Stimulated activated CD8-positive, alpha-beta memory T cell treated with anti-CD3 and anti-CD28 coated beads, Interleukin-2, amount 100 ng/mL, for 48 hours (primary cell): ENCODE data around the gene AHNAK.
"Not testable (repeated sequence)": the region's sequence is repeated elsewhere in the genome, so short reads cannot be mapped to it uniquely, and the experiment has no call there.

Experiments used
- DNase-seq, 2 donors: peaks; one replicate each; pipeline ENCODE4 v3.0.0-alpha.2; 2020; ENCODE audit warnings: low read depth in 2 of 2

Gene AHNAK

DNA sequence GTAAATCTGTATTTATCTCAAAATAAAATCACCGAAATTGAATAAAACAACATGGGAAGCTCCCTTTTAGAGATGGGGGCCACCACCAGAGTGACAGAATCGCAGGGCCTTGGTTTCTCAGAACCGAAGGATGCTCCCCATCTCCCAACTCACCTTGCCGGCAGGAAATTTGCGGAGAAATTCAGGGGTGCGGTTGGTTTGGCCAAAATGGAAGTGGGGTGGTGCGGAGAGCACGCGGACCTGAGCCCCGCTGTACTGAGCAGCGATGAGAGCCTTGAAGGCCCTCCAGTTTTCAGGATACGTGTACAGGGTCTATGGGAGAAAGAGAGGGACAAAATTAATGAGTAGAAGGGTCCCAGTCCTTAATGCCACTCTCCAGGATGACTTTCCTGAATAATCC lies 25.8 kb upstream of the AHNAK start:
- no peak for DNase-seq

DNA sequence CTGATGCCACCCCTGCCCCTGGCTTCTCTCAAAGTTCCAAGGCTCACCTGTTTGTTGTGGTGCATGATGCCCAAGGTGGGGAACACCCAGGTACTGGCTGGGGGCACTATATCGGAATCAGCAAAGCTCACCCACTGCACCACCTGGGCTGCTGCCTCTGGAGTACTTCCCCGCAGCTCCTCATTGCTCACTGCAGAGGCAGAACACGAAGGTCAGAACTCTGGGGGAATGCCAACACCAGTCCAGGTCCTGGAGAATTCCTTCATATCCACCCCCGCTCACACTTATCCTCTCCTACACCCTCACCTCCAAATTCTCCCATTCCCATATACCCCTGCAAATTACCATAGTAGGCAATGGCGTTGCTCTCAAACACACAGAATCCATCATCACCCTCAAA lies 24.9 kb upstream of the AHNAK start:
- DNase-seq: not testable (repeated sequence)

DNA sequence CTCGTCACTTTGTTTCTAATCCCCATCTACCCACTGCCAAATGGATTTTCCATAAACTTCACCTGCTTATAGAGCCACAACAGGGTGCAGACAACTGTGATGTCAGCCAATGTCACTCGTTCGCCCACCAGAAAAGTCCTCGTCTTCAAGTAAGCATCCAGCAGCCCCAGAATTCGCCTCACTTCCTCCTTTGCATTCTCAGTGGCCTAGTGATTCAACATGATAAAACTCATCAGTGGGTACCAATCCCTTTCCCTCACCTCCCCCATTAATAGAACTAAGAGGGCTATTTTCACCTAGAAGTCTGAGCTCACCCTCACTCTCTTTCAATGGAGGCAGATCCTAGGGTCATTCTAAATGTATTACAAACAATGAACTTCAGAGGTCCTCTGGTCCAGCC lies 24.3 kb upstream of the AHNAK start:
- not testable (repeated sequence) for DNase-seq

DNA sequence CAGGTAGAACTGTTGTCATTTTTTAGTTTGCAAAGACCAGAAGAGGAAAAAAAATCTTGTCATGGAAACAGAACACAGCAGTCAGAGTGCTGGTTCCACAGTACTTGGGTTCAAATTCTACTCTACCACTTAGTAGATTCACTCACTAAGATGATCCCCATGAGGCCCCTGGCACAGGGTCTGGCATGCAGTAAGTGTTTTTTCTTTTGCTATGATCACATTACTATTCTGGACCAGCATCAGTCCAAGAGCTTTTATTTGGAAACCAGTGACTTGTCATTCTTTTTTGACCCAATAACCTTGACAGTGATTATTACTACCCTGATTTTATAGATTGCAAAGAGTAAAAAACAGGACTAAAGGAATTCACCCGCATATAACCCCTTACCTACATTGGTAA lies 23.0 kb upstream of the AHNAK start:
- no peak for DNase-seq

DNA sequence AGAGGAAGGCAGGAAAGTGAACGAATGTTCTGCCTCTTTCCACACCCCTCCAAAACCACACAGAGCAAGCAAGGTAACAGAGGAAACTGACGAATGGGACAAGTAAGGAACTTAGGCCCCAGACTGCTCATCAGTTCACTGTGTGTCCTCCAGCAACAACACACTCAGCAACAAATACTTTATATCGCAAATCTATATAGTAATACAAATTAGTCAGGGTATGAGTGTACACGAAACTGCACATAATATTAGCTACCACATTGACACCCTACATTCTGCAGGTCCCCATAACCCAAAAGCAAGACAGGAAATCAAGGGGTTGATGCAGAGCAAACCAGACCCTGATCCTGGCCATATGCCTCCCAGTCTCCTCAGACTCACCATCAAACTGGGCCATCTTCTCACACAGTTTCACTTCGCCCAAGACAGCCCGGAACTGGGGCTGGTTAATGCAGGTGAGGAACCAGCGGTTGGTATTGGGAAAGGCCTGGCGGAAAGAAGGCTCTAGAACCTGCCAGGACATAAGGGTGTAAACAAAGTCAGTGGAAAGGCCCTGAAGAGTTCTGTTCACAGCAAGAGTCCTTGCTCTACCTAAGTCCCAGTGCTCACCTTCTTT lies 20.5 kb upstream of the AHNAK start:
- no peak for DNase-seq

DNA sequence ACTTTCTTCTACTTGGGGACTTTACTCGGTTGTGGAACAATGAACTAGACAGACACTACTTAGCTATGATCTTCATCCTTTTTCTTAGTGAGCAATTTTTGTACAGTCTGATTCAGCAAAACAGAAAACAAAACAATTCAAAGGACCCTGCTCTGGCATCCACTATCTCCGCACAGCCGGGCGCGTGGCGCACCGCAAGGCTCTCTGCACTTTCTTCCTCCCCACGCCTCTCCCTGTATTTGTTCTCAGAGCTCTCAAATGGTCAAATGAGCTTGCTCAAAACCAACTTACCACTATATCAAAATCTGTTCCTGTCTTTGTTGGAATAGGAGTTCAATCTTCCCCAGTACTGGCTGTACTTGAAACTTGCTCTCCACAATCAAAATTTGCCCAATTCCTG lies 19.6 kb upstream of the AHNAK start:
- no peak for DNase-seq

DNA sequence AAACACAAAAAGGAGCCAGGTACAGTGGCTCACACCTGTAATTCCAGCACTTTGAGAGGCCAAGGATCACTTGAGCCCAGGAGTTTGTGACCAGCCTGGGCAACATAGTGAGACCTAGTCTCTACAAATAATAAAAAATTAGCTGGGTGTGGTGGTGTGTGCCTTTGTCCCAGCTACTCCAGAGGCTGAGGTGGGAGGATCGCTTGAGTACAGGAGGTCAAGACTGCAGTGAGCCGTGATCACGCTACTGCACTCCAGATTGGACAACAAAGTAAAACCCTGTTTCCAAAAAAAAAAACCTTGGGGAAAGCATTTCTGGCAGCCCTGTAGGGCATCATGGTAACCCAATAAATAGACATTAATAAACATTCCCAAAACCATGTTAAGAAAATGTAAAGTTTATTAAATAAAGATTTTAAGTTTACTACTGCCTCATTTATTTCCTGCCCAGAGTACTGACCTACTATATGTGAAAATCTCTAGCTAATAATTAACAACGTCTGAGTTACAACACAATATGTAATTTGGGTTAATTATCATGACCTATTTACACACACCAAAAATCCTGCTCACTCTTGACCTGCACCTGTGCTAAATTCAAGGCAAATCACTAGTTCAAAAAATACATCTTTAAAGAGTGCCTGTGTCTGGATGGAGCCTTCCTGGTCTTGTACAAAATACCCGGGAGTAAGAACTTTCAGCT lies 18.6 kb upstream of the AHNAK start:
- DNase-seq: no peak

DNA sequence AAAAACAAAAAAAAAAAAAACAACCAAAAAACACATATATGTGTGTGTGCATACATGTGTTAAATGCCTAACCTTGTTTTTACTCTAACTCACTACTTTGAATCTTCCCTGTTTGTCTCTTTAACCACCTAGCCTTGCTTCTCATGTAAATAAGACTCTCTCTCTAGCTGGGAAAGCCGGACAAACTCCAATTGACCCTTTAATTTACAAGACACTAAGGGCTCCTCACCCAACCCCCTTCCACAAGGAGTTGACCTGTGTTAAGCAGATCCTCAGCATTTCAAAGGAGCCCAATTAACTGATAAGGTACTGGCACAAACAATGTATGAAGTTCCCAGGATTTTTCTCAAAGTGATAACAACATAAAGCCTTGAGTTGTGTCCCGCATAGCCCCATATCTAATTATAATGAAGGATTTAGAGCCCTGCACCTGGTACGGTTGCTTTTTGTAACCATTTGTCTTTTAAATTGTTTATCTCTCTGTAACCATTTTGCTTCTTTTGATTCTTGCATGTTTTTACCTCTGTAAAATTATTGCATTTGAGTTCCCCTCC lies 15.1 kb upstream of the AHNAK start:
- not testable (repeated sequence) for DNase-seq

DNA sequence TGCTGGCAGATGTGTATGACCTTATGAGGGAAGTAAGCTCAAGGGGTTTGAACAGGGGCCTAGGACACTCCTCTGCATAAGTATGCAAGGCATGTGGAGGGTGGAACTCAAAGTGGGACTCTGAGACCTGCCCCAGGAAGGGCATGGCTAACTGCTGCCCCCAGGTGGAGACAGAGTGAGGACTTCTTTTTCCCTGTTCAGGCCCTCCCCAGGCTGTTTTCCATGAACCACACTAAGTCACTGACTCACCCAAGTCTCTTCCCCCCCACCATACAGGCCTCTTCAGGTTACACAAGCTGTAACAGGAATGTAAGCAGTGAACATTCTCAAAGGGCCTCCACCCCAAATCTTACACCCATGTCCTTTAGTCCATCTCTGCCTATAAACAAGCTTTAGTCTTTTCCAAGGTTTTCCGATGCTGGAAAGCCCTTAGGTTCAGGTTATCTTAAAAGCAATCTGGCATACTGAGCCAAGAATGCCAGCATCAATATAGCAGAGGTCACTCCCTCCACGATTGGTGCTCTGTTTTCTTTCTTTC lies 14.0 kb upstream of the AHNAK start:
- peak in 1 of 2 donors; percentile 61 for DNase-seq

DNA sequence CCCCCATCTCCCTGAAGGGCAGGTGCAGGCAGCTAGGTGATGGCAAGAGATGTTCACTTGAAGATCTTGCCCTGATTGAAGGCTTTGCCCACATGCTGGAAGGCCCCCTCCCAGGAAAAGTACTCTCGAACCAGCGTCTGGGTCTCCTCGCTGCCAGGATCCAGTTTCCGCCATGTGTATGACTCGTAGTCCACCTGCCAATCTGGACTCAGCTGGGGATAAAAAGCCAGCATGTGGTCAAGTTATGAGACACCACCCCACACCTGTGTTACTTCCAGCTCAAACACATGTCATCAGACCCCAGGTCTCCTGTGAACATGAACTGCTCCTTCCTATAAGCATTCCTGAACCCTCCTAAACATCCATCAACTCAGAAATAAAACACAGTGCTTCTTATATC lies 13.0 kb upstream of the AHNAK start:
- DNase-seq: not testable (repeated sequence)

DNA sequence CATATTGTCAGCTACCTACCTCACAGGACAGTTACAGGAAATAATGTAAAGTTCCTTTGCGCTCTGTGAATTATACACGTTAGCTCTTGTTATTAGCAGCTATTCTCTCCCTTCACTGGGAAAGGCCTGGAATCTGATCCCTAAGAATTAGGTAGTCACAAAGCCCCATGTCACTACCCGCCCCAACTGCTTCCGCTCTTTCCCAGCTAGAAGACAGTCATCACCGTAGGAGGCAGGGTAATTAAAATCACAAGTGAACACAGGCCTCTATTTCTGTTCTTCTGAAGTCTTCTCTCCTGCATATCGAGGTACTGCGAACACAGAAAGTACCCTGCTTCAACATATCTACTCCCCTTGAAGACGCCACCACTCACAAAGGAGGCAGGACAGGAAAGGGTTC lies 12.6 kb upstream of the AHNAK start:
- DNase-seq: no peak

DNA sequence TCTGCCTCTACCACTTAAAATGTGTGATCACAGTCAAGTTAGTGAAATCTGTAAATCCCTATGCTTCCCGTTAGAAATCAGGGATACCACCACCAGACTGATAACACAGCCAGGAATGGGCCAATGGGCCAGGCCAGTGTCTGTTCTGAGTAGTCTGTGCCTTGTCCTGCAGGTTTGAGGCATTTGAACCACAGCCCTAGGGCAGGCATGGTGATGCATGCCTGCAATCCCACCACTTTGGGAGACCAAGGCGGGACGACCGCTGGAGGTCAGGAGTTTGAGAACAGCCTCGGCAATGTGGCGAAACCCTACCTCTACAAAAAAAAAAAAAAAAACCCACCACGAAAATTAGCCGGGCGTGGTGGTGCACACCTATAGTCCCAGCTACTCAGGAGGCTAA lies 12.1 kb upstream of the AHNAK start:
- DNase-seq: no peak

DNA sequence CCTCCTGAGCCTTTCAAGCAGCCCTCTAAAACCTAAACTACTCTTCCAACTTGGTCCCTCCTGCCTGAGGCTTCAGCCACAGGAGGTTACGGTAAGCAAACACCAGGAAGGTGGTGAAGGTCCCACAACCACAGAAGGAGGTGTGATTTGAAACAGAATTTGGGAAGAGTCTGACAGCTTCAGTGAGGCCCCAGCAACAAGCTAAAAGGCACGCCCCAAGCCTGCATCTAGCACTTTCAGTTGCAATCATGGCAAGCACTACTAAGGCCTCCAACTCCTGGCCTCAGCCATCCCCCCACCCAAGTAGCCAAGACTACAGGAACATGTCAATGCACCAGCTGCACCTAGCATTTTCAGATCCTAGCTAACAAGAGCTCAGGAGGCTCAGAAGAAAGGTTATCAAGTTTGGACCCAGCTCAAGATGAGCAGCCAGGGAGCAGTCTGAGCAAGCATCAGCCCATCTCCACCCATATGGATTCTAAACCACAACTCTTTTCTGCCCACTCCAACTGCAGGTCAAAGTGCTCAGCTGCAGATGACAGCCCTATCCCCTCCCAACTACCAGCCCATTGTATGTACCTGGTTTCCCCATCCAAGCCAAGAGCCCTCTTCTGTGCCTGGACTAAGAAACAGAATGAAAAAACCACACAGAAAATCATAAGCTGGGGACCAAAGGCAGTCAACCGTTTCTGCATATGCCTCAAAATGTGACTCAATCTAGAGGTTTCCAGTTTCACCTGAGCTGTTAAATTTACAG lies 10.4 kb upstream of the AHNAK start:
- DNase-seq: peak in 1 of 2 donors; percentile 56

DNA sequence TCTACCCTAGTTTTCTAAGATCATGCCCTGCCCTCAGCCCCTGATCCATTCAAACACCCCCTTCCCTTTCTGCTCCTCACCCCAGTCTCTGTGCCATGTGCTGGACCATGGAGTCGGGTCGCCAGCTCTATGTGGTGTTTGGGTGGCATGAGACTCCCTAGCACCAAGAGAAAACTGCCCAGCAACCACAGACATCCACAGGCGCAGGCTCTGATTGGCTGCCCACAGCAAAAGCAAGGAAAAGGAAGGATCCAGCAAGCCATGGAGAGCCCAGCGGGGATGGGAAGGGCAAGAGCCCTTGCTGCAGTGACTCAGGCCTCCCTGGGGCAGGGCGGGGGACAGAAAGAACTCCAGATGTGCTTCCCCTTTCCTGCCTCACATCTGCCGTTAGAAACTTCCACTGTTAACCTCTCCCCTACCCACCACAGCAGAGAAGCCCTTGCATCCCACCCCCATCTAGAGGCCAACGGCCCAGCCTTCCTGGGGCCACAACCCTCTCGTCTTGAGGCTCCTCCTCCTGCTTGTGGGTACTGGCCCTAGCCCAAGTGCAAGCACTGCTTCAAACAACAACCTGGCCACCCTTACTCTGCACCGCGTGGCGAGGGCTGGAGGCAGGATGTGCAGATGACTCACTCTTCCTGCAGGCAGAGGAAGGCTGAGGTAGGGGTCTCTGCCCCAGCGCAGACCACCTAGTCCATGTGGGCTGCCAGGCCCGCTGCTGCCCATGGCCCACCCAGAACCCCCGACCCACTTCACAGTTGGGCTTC lies 9.7 kb upstream of the AHNAK start:
- peak; percentile 72 to 77 for DNase-seq

DNA sequence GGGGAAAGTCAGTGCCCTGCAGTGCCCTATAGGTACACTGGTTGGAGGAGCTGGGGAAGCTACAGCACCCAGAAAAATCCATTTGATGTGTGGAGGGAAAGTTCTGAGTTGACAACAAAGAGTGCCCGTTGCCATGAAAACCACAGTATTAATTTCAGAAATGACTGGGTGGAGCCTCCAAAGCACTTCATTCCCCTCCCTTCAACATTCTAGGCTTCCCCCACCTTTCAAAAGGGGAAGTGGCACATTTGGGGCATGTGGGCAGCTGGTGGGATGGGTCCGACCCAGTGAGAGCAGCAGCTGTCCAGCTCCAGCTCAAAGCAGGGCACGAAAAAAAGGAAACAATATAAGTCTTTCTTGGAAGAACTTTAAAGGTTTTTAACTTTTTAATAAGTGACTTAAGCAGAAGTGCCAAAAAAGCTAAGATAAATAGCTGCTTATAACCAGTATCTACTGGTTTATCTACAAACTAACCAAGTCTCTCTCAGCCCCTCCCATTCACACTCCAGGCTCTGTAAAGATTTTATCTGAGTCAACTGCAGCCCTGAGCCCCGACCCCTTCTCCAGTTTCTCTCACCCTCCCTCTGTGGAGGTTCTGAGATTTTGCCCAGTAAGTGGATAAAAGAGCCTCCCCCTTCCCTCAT lies 9.0 kb upstream of the AHNAK start:
- no peak for DNase-seq

DNA sequence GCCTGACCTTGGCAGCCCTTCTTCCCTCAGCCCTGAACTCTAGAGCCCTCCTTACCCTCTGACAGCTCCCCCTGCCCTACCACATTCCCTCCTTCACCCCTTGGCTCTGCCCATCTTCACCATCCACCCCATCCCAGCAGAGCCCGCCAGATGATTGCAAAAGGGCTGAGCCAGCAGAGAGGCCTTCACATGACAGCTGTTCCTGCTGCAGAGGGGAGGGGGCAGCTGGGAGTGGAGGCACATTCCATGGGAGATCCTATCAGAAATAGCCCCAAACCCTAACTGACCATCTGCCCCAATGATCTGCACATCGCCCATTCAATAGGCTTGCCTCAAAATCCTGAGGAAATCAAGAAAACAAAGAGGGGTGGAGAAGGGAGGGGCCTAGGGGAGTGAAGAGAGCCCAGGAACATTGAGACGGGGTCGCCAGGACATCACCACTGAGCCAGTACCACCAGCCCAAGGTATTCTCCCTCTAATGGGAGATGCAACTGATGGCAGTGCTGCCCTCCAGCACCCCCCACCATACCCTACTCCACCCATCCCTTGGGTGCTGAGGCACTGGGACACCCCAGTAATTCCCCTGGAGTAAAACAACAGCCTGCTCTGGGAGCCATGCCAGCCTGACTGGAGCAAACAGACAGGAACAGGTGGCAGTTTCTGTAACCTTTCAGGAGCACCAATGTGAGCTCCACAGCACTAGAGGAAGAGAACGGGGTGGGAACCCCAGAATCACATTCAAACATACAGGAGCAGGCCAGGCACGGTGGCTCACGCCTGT lies 8.0 kb upstream of the AHNAK start:
- DNase-seq: no peak

DNA sequence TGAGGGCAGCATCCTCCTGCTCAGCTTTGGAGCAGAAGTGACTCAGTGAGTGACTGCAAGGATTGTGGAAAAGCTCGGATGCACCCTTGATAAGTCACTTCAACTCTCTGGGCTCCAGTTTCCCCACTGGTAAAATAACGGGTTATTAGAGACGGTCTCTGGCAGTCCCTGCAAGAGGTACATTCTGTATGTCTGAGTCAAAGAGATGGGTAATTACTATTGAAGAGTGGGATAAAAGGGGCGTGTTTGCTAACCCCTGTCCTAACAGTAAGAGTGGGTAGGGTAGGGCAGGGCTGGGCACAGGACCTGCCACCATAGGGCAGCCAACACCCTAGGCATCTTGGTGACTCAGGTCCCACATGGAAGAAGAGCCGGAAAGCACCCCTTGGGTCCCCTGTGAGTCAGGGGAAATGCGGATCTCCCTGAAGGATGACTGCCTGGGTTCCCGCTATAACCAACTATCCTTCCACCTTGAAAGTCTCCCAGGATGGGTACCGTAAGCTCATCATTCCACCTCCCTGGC lies 7.3 kb upstream of the AHNAK start:
- DNase-seq: no peak

DNA sequence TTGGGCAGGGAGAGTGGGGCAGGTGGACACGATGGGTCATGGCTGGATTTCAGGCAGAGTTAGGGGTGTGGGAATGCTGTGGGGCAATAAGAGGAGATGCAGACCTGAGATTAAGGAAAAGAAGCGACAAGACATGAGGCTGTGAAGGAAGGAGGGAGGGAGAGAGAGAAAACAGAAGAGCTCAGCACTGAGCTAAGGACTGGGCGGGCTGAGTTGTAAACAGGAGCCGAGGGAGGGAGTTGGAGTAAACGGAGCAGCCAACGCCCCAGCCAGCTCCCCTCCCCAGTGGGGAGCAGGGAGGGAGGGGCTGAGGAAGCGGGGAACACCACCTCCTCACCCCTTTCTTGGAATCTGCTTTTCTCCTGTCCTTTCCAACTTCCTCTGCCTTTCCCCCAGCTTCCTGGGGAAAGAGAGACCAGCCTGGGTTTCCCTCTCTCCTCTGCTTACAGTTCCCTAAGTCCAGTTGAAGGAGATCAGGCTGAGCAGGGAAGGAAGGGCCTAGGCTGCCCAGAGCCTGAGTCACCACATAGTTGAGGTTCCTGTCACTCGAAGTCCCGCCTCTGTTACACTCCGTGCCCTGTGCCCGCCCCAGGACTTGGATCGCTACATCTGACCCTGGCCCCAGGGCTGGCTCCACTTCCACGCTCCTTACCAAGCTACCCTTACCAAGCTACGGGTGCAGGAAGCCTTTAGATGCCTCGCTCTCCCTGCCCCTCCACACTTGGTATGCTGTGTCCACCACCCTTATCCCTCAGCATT lies 6.7 kb upstream of the AHNAK start:
- no peak for DNase-seq

DNA sequence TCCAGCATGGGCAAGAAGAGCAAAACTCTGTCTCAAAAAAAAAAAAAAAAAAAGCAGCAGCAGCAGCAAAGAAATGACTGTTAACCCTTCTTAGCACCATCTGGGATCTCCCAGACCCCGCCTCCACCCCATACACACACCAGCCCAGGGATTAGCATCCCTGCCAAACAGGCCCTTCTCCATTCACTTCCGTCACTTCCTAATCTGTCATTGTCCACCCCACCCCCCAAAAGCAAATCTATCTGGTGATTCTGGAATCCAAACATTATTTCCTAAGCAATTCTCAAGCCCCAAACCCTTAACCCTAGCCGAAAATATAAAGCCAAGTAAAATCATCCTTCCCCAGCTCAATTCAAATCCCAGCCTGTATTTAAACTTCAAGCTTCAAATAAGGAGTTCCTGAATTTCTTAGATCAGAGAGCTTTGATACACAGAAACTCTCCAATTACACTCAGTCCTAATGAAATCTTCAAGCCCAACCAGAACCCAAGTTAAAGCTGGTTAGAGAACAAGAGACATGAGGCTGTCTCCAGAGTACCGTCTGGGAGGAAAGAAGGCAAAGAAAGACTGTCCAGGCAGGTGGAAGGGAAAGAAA lies 6.0 kb upstream of the AHNAK start:
- DNase-seq: no peak
